ENCODE results near the gene POLR2E.

DNA sequence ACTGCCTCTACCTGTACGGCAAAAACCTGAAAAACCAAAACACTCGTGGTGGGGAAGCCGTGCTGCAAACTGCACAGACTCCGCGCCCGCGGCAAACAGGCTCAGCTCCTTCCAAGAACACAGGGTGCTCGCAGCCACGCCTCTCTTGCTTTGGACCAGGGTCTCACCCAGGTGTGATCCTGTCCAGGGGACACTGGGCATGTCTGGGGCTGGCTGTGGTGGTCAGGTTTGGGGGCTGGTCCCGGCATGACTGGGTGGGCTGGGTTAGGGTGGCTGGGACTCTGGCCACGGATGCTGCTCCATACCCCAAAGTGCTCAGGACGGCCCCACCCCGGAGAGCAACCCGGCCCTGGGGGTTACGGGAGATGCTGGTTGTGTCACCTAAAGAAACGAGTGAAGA lies 22.5 kb upstream of the POLR2E start:
- TF ChIP-seq, protein P1, sequence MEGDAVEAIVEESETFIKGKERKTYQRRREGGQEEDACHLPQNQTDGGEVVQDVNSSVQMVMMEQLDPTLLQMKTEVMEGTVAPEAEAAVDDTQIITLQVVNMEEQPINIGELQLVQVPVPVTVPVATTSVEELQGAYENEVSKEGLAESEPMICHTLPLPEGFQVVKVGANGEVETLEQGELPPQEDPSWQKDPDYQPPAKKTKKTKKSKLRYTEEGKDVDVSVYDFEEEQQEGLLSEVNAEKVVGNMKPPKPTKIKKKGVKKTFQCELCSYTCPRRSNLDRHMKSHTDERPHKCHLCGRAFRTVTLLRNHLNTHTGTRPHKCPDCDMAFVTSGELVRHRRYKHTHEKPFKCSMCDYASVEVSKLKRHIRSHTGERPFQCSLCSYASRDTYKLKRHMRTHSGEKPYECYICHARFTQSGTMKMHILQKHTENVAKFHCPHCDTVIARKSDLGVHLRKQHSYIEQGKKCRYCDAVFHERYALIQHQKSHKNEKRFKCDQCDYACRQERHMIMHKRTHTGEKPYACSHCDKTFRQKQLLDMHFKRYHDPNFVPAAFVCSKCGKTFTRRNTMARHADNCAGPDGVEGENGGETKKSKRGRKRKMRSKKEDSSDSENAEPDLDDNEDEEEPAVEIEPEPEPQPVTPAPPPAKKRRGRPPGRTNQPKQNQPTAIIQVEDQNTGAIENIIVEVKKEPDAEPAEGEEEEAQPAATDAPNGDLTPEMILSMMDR (conservative IDR thresholded peaks at IDR 0.05 in 1 of 2, IDR thresholded peaks at IDR 0.05 in 1 of 2; ENCODE audit: extremely low read depth in 1 of 2, insufficient read depth in 1 of 2, low read depth in 1 of 2, low read length in 2 of 2), result no peak
- no peak for TF ChIP-seq EZH2 (IDR thresholded peaks at IDR 0.05; ENCODE audit: borderline replicate concordance, low read length)
